Astrocyte (in vitro differentiated cells and primary cell): ENCODE data around the gene BRD4.

Experiments used
- CTCF ChIP-seq: IDR thresholded peaks from 2 replicates; pipeline ENCODE4 v1.5.1; 2011; ENCODE audit warnings: low read depth, mild to moderate bottlenecking, inconsistent platforms, low read length, moderate library complexity; ENCODE audit not compliant: insufficient read depth
- EZH2 ChIP-seq: IDR thresholded peaks from 2 replicates; pipeline ENCODE4 v1.6.1; 2012; ENCODE audit warnings: mild to moderate bottlenecking, low read length, inconsistent platforms; ENCODE audit not compliant: insufficient read depth

GRCh38 chr19:15255359-15255990 lies 76.9 kb downstream of the BRD4 start:
- TF ChIP-seq CTCF (no peak), EZH2 (no peak)
